HEK293 (cell line): ENCODE measurements around the gene DUS1L.
A peak's percentile ranks its signal among the peaks of the same experiment; 100 is the strongest.

Source experiments
- CTCF ChIA-PET: fragments of 350-600 bp; formaldehyde crosslinking; extraction: SDS; loops from one replicate; lab custom pipeline; 2021; ENCODE audit warnings: antibody characterized with exemption; lab: Yijun Ruan, JAX
- POLR2A ChIA-PET: fragments of 300-600 bp; formaldehyde crosslinking; extraction: SDS; loops from one replicate; lab custom pipeline; 2020; ENCODE audit warnings: antibody characterized with exemption, inconsistent platforms; lab: Yijun Ruan, JAX
- H3K27ac ChIP-seq: fragments of 200-500 bp; sonication (Bioruptor generic); 2 replicates; pipeline ENCODE4 v1.5.1; 2014; ENCODE audit warnings: low read depth, low read length, control low read depth, inconsistent platforms; ENCODE audit errors: extremely low read depth
- H3K36me3 ChIP-seq, 2 experiments: fragments of 200-500 bp in 1 of 2; sonication (Bioruptor generic) in 1 of 2; 1 replicate in 1 of 2; 2 replicates in 1 of 2; pipeline ENCODE4 v1.5.1; 2014 to 2017; ENCODE audit warnings: inconsistent platforms in 2 of 2, low read length in 2 of 2; ENCODE audit not compliant: control insufficient read depth in 2 of 2, insufficient read depth in 1 of 2
- H3K4me1 ChIP-seq: fragments of 200-500 bp; sonication (Bioruptor generic); 2 replicates; pipeline ENCODE4 v1.5.1; 2014; ENCODE audit warnings: mild to moderate bottlenecking, low read length, inconsistent platforms; ENCODE audit not compliant: control insufficient read depth, insufficient read depth
- H3K4me3 ChIP-seq: 2 replicates; pipeline ENCODE4 v1.5.1; 2011; ENCODE audit warnings: low read depth, mild to moderate bottlenecking, control low read depth, low read length, moderate library complexity
- H3K9me3 ChIP-seq: fragments of 200-500 bp; sonication (Bioruptor generic); 2 replicates; pipeline ENCODE4 v1.5.1; 2014; ENCODE audit warnings: low read depth, low read length, inconsistent platforms; ENCODE audit not compliant: control insufficient read depth, insufficient read depth
- KLF1 ChIP-seq: fragments of 450-650 bp; formaldehyde crosslinking; IDR thresholded peaks from 2 replicates; pipeline ENCODE4 v1.5.1; 2016; ENCODE audit warnings: missing biosample characterization, missing genetic modification characterization
- KLF17 ChIP-seq: fragments of 450-650 bp; formaldehyde crosslinking; IDR thresholded peaks from 2 replicates; pipeline ENCODE4 v1.5.1; 2016; ENCODE audit warnings: missing biosample characterization, missing genetic modification characterization
- SETDB1 ChIP-seq: IDR thresholded peaks from one replicate; pipeline ENCODE4 v1.6.1; 2017; ENCODE audit warnings: mild to moderate bottlenecking, low read length, moderate library complexity, mixed read lengths; ENCODE audit not compliant: insufficient read length
- SP7 ChIP-seq: fragments of 450-650 bp; formaldehyde crosslinking; IDR thresholded peaks from 2 replicates; pipeline ENCODE4 v1.5.1; 2016; ENCODE audit warnings: missing biosample characterization, missing genetic modification characterization
- YY2 ChIP-seq: fragments of 450-650 bp; formaldehyde crosslinking; IDR thresholded peaks from 2 replicates; pipeline ENCODE4 v1.5.1; 2016; ENCODE audit warnings: missing biosample characterization, missing genetic modification characterization
- ZBTB1 ChIP-seq: fragments of 450-650 bp; formaldehyde crosslinking; IDR thresholded peaks from 2 replicates; pipeline ENCODE4 v1.5.1; 2016; ENCODE audit warnings: missing biosample characterization, missing genetic modification characterization
- ZBTB10 ChIP-seq: fragments of 450-650 bp; formaldehyde crosslinking; IDR thresholded peaks from 2 replicates; pipeline ENCODE4 v1.5.1; 2016; ENCODE audit warnings: missing biosample characterization, missing genetic modification characterization
- ZBTB21 ChIP-seq: fragments of 450-650 bp; formaldehyde crosslinking; IDR thresholded peaks from 2 replicates; pipeline ENCODE4 v1.5.1; 2017; ENCODE audit warnings: missing biosample characterization, missing genetic modification characterization
- ZBTB26 ChIP-seq: fragments of 450-650 bp; formaldehyde crosslinking; optimal IDR thresholded peaks from 2 replicates; pipeline ENCODE3; 2016; ENCODE audit warnings: missing biosample characterization, mild to moderate bottlenecking, missing genetic modification characterization
- ZNF157 ChIP-seq: fragments of 450-650 bp; formaldehyde crosslinking; IDR thresholded peaks from 2 replicates; pipeline ENCODE4 v1.5.1; 2016; ENCODE audit warnings: missing biosample characterization, missing genetic modification characterization
- ZNF16 ChIP-seq: fragments of 450-650 bp; formaldehyde crosslinking; IDR thresholded peaks from 2 replicates; pipeline ENCODE4 v1.5.1; 2016; ENCODE audit warnings: low read depth, missing biosample characterization, missing genetic modification characterization
- ZNF221 ChIP-seq: fragments of 450-650 bp; formaldehyde crosslinking; IDR thresholded peaks from 2 replicates; pipeline ENCODE4 v1.5.1; 2017; ENCODE audit warnings: missing biosample characterization, missing genetic modification characterization, borderline replicate concordance
- ZNF398 ChIP-seq: fragments of 450-650 bp; formaldehyde crosslinking; IDR thresholded peaks from 2 replicates; pipeline ENCODE4 v1.5.1; 2017; ENCODE audit warnings: missing biosample characterization, missing genetic modification characterization
- ZNF423 ChIP-seq: fragments of 450-650 bp; formaldehyde crosslinking; IDR thresholded peaks from 2 replicates; pipeline ENCODE4 v1.5.1; 2016; ENCODE audit warnings: missing biosample characterization, missing genetic modification characterization
- ZNF596 ChIP-seq: fragments of 450-650 bp; IDR thresholded peaks from 2 replicates; pipeline ENCODE4 v1.5.0; 2018; ENCODE audit warnings: missing biosample characterization, mild to moderate bottlenecking, missing genetic modification characterization, moderate library complexity
- ZNF623 ChIP-seq: fragments of 450-650 bp; formaldehyde crosslinking; IDR thresholded peaks from 2 replicates; pipeline ENCODE4 v1.5.1; 2016; ENCODE audit warnings: missing biosample characterization, missing genetic modification characterization
- ZNF704 ChIP-seq: fragments of 450-650 bp; formaldehyde crosslinking; IDR thresholded peaks from 2 replicates; pipeline ENCODE4 v1.5.1; 2016; ENCODE audit warnings: missing biosample characterization, missing genetic modification characterization
- ZNF76 ChIP-seq: fragments of 450-650 bp; formaldehyde crosslinking; IDR thresholded peaks from 2 replicates; pipeline ENCODE4; 2016; ENCODE audit warnings: low read depth, missing biosample characterization, missing genetic modification characterization, borderline replicate concordance
- ZNF843 ChIP-seq: fragments of 450-650 bp; formaldehyde crosslinking; IDR thresholded peaks from 2 replicates; pipeline ENCODE4 v1.5.1; 2016; ENCODE audit warnings: missing biosample characterization, missing genetic modification characterization
- ZSCAN30 ChIP-seq: fragments of 450-650 bp; IDR thresholded peaks from 2 replicates; pipeline ENCODE4 v1.5.1; 2018; ENCODE audit warnings: missing biosample characterization, mild to moderate bottlenecking, missing genetic modification characterization, moderate library complexity

DUS1L gene

GRCh38 chr17:82031303-82031884 is 34.2 kb downstream of the DUS1L start, which contains the start of gene RAC3:
TSS of gene RAC3 (plus strand) at chr17:82031678. CDS start at chr17:82031762, 84 bp downstream.
- Histone ChIP-seq H3K4me1 (peaks cover 6% of the 10 kb centered on the region), H3K36me3 (peaks cover 0 to 68% of the 10 kb centered on the region in 2 experiments; a peak in 2 of 3 replicates), H3K9me3 (no peaks in the 10 kb centered on the region), H3K4me3 (peak within 1 kb of the TSS; percentile 38), H3K27ac (peak within 1 kb of the TSS; percentile 93)
- CTCF ChIA-PET, result interaction anchor here (1.9 to 3.6 kb wide), 2 partner anchors 11 to 133 kb away, joined by 7 to 32 read pairs; partner anchors contain the start of genes CENPX and LRRC45
- 0 out of 2 replicates have a peak, but pooled peaks have one; percentile 18 for TF ChIP-seq ZBTB10 (tag by site-specific recombination)
- peak; percentile 53 for TF ChIP-seq ZBTB26 (tag by site-specific recombination)
- TF ChIP-seq SETDB1, result no peak
- POLR2A ChIA-PET, result interaction anchor here (0.8 to 6.0 kb wide), 11 partner anchors 10 to 123 kb away, joined by 3 to 56 read pairs (median 8); partner anchors contain the start of genes CENPX, GPS1, LRRC45 and RFNG

GRCh38 chr17:82030470-82031302 is 34.9 kb downstream of the DUS1L start:
- H3K4me3 ChIP-seq, result peak overlapping the region; percentile 38
- no peak for TF ChIP-seq ZNF596 (tag by site-specific recombination)
- no peak for TF ChIP-seq ZNF704 (tag by site-specific recombination)
- peak; percentile 46; the same call in 1 of the 2 replicates for TF ChIP-seq ZNF423 (tag by site-specific recombination)
- no peak for TF ChIP-seq YY2 (tag by site-specific recombination)
- no peak for TF ChIP-seq SETDB1
- peak; percentile 45; the same call in 1 of the 2 replicates for TF ChIP-seq SP7
- TF ChIP-seq ZBTB1, result peak; percentile 89
- TF ChIP-seq ZSCAN30 (tag by site-specific recombination), result 0 out of 2 replicates have a peak, but pooled peaks have one; percentile 72
- no peak for TF ChIP-seq ZNF623 (tag by site-specific recombination)
- TF ChIP-seq ZNF221 (tag by site-specific recombination), result no peak
- peak; percentile 40; the same call in 1 of the 2 replicates for TF ChIP-seq ZNF843 (tag by site-specific recombination)
- peak; percentile 74 for TF ChIP-seq KLF17 (tag by site-specific recombination)
- peak; percentile 93 for TF ChIP-seq ZBTB26 (tag by site-specific recombination)
- peak; percentile 40; the same call in 1 of the 2 replicates for TF ChIP-seq KLF1
- no peak for TF ChIP-seq ZBTB21
- peak; percentile 12; the same call in 1 of the 2 replicates for TF ChIP-seq ZNF398
- TF ChIP-seq ZNF157 (tag by site-specific recombination), result no peak
- no peak for TF ChIP-seq ZNF16 (tag by site-specific recombination)
- peak; percentile 44; the same call in 1 of the 2 replicates for TF ChIP-seq ZNF76 (tag by site-specific recombination)

More at GRCh38 chr17:82030470-82031302, 34.9 kb downstream of the DUS1L start:
- Histone ChIP-seq H3K4me1 (peaks cover 2% of the 10 kb centered on the region; the same call in 1 of the 2 replicates), H3K36me3 (peaks cover 0 to 68% of the 10 kb centered on the region in 2 experiments; a peak in 2 of 3 replicates), H3K27ac (peak overlapping the region; percentile 93), H3K9me3 (no peaks in the 10 kb centered on the region)
- ChIA-PET POLR2A (interaction anchor here (0.8 to 6.0 kb wide), 17 partner anchors 9 to 318 kb away, joined by 3 to 56 read pairs (median 5); partner anchors contain the start of genes CENPX, GPS1, LRRC45 and RFNG), CTCF (interaction anchor here (0.5 to 3.6 kb wide), 37 partner anchors 7 to 904 kb away, joined by 3 to 35 read pairs (median 3); partner anchors contain the start of genes CENPX, DCXR, LRRC45 and MAFG)
